Kidney (tissue), 14 donors: ENCODE data around the gene TNFRSF17. TPM values are rescaled to one million over a fixed set of nuclear protein-coding genes. Genes with fewer than 3 reads are reported as not detected.
A peak's percentile ranks its signal among the peaks of the same experiment; 100 is the strongest.

ENCODE experiments used
- DNase-seq, 5 donors: peaks; one replicate each; pipeline ENCODE4 v3.0.0-alpha.2; 2013 to 2020
- FAIRE-seq: peaks from 2 replicates; lab custom pipeline; 2012; peaks lifted over from hg19 to GRCh38; lab: Jason Lieb, UNC
- H3K27ac ChIP-seq, 2 donors: one replicate each; pipeline ENCODE4 v1.7.0; 2013; ENCODE audit warnings: low read depth in 2 of 2, low read length in 2 of 2, inconsistent platforms in 1 of 2
- H3K27me3 ChIP-seq: one replicate; pipeline ENCODE4 v1.7.1; 2013; ENCODE audit warnings: low read length, inconsistent platforms; ENCODE audit not compliant: control insufficient read depth, insufficient read depth
- H3K36me3 ChIP-seq, 3 donors: one replicate each; pipeline versions ENCODE4 v1.7.0 to v1.7.1; 2013; ENCODE audit warnings: low read length in 3 of 3, control low read depth in 1 of 3, inconsistent platforms in 1 of 3; ENCODE audit not compliant: insufficient read depth in 3 of 3, control insufficient read depth in 2 of 3
- H3K4me1 ChIP-seq, 3 donors: one replicate each; pipeline versions ENCODE4 v1.7.0 to v1.7.1; 2013; ENCODE audit warnings: low read length in 3 of 3, inconsistent platforms in 1 of 3, low read depth in 1 of 3; ENCODE audit not compliant: control insufficient read depth in 2 of 3, insufficient read depth in 2 of 3
- H3K4me3 ChIP-seq, 3 donors: one replicate each; pipeline versions ENCODE4 v1.7.0 to v1.8.1; 2013; ENCODE audit warnings: low read length in 3 of 3, control low read depth in 1 of 3, inconsistent platforms in 1 of 3
- H3K9ac ChIP-seq, 3 donors: one replicate each; pipeline versions ENCODE4 v1.7.0 to v1.7.1; 2013; ENCODE audit warnings: low read length in 3 of 3, control low read depth in 1 of 3, inconsistent platforms in 1 of 3
- H3K9me3 ChIP-seq, 3 donors: one replicate each; pipeline versions ENCODE4 v1.7.0 to v1.7.1; 2013; ENCODE audit warnings: low read length in 3 of 3, control low read depth in 1 of 3, inconsistent platforms in 1 of 3; ENCODE audit not compliant: control insufficient read depth in 2 of 3, insufficient read depth in 1 of 3
- intact Hi-C: fragments of 100-400 bp; cut with DNase I; formaldehyde crosslinking; loops from one replicate; pipeline ENCODE4 v1.11.1; 2022
- polyA plus RNA-seq: library from polyadenylated mRNA; stranded (reverse); fragments of 350-450 nt; fragmentation: Illumina TruSeq; extraction: RNeasy Lipid Tissue Mini Kit (QIAGEN cat#74804); gene quantifications from one replicate; pipeline ENCODE4 v1.2.3, GENCODE V29; 2014; ENCODE audit warnings: low read depth, low replicate concordance; ENCODE audit not compliant: insufficient read depth
- total RNA-seq: library from RNA; stranded (reverse); fragmentation: NEBNext Ultra II Directional; extraction: Animal tissue kit (Norgen Biotek cat#: 25700); gene quantifications from one replicate; pipeline ENCODE4 v1.2.1, GENCODE V29; 2021
- TF ChIP-seq, protein P1 (sequence below): IDR thresholded peaks from 3 replicates; pipeline ENCODE4 v1.5.1; 2012; ENCODE audit warnings: mild to moderate bottlenecking, moderate library complexity, borderline replicate concordance; ENCODE audit not compliant: insufficient read depth; ENCODE audit errors: extremely low read depth
- donor health status: control.
- donor health status: control.
- donor health status: control.
- donor health status: control.
- donor health status: control.
- donor health status: DM: yes; HTN: yes; CAD: no.
- donor health status: Normal renal cell carcinoma (clear cell type).

Gene TNFRSF17
- total and polyA plus RNA-seq, 2 donors from 2014 or later = 3.0 TPM; not detected in 1

- H3K36me3 ChIP-seq = peaks cover 0 to 14% (median under 1%) of the 10 kb centered on the region in 3 donors
- H3K27ac ChIP-seq = no peak overlapping the region
- H3K4me3 ChIP-seq = no peak overlapping the region
- FAIRE-seq = no peak
- no peak for DNase-seq
- TF ChIP-seq, protein P1, sequence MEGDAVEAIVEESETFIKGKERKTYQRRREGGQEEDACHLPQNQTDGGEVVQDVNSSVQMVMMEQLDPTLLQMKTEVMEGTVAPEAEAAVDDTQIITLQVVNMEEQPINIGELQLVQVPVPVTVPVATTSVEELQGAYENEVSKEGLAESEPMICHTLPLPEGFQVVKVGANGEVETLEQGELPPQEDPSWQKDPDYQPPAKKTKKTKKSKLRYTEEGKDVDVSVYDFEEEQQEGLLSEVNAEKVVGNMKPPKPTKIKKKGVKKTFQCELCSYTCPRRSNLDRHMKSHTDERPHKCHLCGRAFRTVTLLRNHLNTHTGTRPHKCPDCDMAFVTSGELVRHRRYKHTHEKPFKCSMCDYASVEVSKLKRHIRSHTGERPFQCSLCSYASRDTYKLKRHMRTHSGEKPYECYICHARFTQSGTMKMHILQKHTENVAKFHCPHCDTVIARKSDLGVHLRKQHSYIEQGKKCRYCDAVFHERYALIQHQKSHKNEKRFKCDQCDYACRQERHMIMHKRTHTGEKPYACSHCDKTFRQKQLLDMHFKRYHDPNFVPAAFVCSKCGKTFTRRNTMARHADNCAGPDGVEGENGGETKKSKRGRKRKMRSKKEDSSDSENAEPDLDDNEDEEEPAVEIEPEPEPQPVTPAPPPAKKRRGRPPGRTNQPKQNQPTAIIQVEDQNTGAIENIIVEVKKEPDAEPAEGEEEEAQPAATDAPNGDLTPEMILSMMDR = no peak
- intact Hi-C loops = no loop called here
- H3K4me1 ChIP-seq = peaks cover 0 to 5% (median 0%) of the 10 kb centered on the region in 3 donors
- no peaks in the 10 kb centered on the region for H3K27me3 ChIP-seq
- H3K9ac ChIP-seq = no peak overlapping the region
- H3K9me3 ChIP-seq = no peaks in the 10 kb centered on the region
These were observed 44.9 kb downstream of the TNFRSF17 start for GRCh38 chr16:12009922-12010321.

GRCh38 chr16:12010388-12011251, 45.6 kb downstream of the TNFRSF17 start:
- Histone ChIP-seq H3K27me3 (no peaks in the 10 kb centered on the region), H3K4me1 (peaks cover 0 to 5% (median 0%) of the 10 kb centered on the region in 3 donors), H3K36me3 (peaks cover 0 to 7% (median 0%) of the 10 kb centered on the region in 3 donors), H3K4me3 (no peak overlapping the region), H3K27ac (no peak overlapping the region), H3K9ac (no peak overlapping the region), H3K9me3 (no peaks in the 10 kb centered on the region)
- no peak for FAIRE-seq
- peak in 1 of 5 donors; percentile 41 for DNase-seq
- TF ChIP-seq, protein P1 = no peak
- intact Hi-C loops = no loop called here

DNA sequence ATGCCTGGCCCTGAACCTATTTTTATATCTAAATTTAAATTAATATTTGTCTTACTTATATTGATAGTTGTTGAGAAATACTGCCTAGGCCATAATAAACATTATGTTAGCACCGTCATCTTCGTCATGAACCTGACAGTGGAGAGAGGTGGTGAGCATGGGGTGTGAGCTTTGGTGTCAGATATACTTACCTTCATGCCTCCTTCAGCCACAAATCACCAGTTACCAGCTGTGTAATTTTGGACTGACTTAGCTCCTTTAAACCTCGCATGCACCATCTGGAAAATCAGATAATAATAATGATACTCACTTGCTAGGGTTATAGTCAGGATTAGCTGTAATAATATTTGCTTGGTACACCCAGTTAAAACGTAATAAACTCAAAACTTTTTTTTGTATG, 46.6 kb downstream of the TNFRSF17 start:
- Histone ChIP-seq H3K4me1 (peaks cover 0 to 5% (median 0%) of the 10 kb centered on the region in 3 donors), H3K27ac (no peak overlapping the region)
- intact Hi-C loops = no loop called here

More for the DNA sequence above, 46.6 kb downstream of the TNFRSF17 start:
- Histone ChIP-seq H3K27me3 (no peaks in the 10 kb centered on the region), H3K36me3 (peaks cover 0 to 6% (median 0%) of the 10 kb centered on the region in 3 donors), H3K9ac (no peak overlapping the region), H3K4me3 (no peak overlapping the region), H3K9me3 (no peaks in the 10 kb centered on the region)
- FAIRE-seq (no peak), DNase-seq (no peak)
- TF ChIP-seq, protein P1 = no peak
